HepG2 (cell line): ENCODE data around the gene QPCT. TPM values are rescaled to one million over a fixed set of nuclear protein-coding genes. Genes with fewer than 3 reads are reported as not detected.

Experiments used
- CBX5 ChIP-seq: sonication (generic); formaldehyde crosslinking; IDR thresholded peaks from 2 replicates; pipeline ENCODE4 v1.4.0; 2020; ENCODE audit warnings: missing genetic modification reagents, borderline replicate concordance
- DPF2 ChIP-seq: sonication (generic); formaldehyde crosslinking; IDR thresholded peaks from 2 replicates; pipeline ENCODE4 v1.4.0; 2020; ENCODE audit warnings: mild to moderate bottlenecking, low read depth, missing genetic modification reagents, borderline replicate concordance
- HMGA1 ChIP-seq: sonication (generic); formaldehyde crosslinking; conservative IDR thresholded peaks from 2 replicates; pipeline ENCODE4 v1.4.0; 2020; ENCODE audit warnings: missing genetic modification reagents
- IRF1 ChIP-seq: sonication (generic); formaldehyde crosslinking; IDR thresholded peaks from 2 replicates; pipeline ENCODE4 v1.4.0; 2020; ENCODE audit warnings: low read depth, mild to moderate bottlenecking, missing genetic modification reagents
- ISX ChIP-seq: sonication (generic); formaldehyde crosslinking; conservative IDR thresholded peaks from 2 replicates; pipeline ENCODE4 v1.5.0; 2020; ENCODE audit warnings: missing genetic modification reagents
- KDM2A ChIP-seq: sonication (generic); formaldehyde crosslinking; IDR thresholded peaks from 2 replicates; pipeline ENCODE4 v1.4.0; 2020; ENCODE audit warnings: low read depth, missing genetic modification reagents, borderline replicate concordance
- KLF13 ChIP-seq: sonication (generic); formaldehyde crosslinking; IDR thresholded peaks from 2 replicates; pipeline ENCODE4 v1.4.0; 2020; ENCODE audit warnings: mild to moderate bottlenecking, missing genetic modification reagents
- PHF21A ChIP-seq: sonication (generic); formaldehyde crosslinking; IDR thresholded peaks from 2 replicates; pipeline ENCODE4 v1.5.0; 2020; ENCODE audit warnings: mild to moderate bottlenecking, missing genetic modification reagents
- RORA ChIP-seq: sonication (generic); formaldehyde crosslinking; IDR thresholded peaks from 2 replicates; pipeline ENCODE4 v1.5.0; 2020; ENCODE audit warnings: mild to moderate bottlenecking, missing genetic modification reagents, moderate library complexity
- SAP130 ChIP-seq: IDR thresholded peaks from 2 replicates; pipeline ENCODE4 v1.6.1; 2016; ENCODE audit warnings: low read depth
- SP1 ChIP-seq, 2 experiments: fragments of 450-650 bp in 1 of 2; sonication (generic) in 1 of 2; formaldehyde crosslinking in 1 of 2; IDR thresholded peaks; 2 replicates each; pipeline versions ENCODE4 v1.4.0 to v1.6.1; 2016 to 2020; ENCODE audit warnings: missing genetic modification reagents in 1 of 2
- SPEN ChIP-seq: sonication (generic); formaldehyde crosslinking; IDR thresholded peaks from 2 replicates; pipeline ENCODE4 v1.5.1; 2020; ENCODE audit warnings: low read depth, mild to moderate bottlenecking, missing genetic modification reagents
- ZBTB37 ChIP-seq: sonication (generic); formaldehyde crosslinking; IDR thresholded peaks from 2 replicates; pipeline ENCODE4 v1.4.0; 2020; ENCODE audit warnings: mild to moderate bottlenecking, missing genetic modification reagents
- ZFY ChIP-seq: sonication (generic); formaldehyde crosslinking; IDR thresholded peaks from 2 replicates; pipeline ENCODE4 v1.4.0; 2020; ENCODE audit warnings: missing genetic modification reagents
- ZNF251 ChIP-seq: sonication (generic); formaldehyde crosslinking; IDR thresholded peaks from 2 replicates; pipeline ENCODE4 v1.9.0; 2021; ENCODE audit warnings: mild to moderate bottlenecking, missing genetic modification reagents
- ZNF780A ChIP-seq: sonication (generic); formaldehyde crosslinking; IDR thresholded peaks from 2 replicates; pipeline ENCODE4 v1.8.0; 2022; ENCODE audit warnings: mild to moderate bottlenecking, missing genetic modification reagents, moderate library complexity
- ZUFSP ChIP-seq: sonication (generic); formaldehyde crosslinking; IDR thresholded peaks from 2 replicates; pipeline ENCODE4 v1.9.0; 2021; ENCODE audit warnings: missing genetic modification reagents, mild to moderate bottlenecking, borderline replicate concordance
- polyA plus RNA-seq, 8 experiments: library from polyadenylated mRNA; depleted of rRNA in 3 of 8; stranded (reverse) in 7 of 8; unstranded in 1 of 8; fragments of >200 nt; fragmentation: Illumina TruSeq in 4 of 8; extraction: Trizol in 4 of 8; gene quantifications; 2 replicates each; pipeline versions ENCODE4 v1.2.1 to v1.2.3, GENCODE V29; 2011 to 2016; ENCODE audit warnings: low read depth in 4 of 8, missing spikeins in 1 of 8, mixed read lengths in 1 of 8; ENCODE audit not compliant: insufficient read depth in 1 of 8
- total RNA-seq, 5 experiments: library from RNA; depleted of rRNA; stranded (reverse); fragments of >200 nt; fragmentation: Illumina TruSeq; extraction: Trizol; gene quantifications; 2 replicates each; pipeline ENCODE4 v1.2.3, GENCODE V29; 2016; ENCODE audit warnings: low read depth in 1 of 5
- TF ChIP-seq, protein P1 (sequence below): fragments of 450-650 bp; IDR thresholded peaks from 2 replicates; pipeline ENCODE4 v1.6.1; 2017
- TF ChIP-seq, protein P2 (sequence below): IDR thresholded peaks from 2 replicates; pipeline ENCODE4 v1.6.1; 2016; ENCODE audit warnings: low read depth, missing genetic modification reagents, missing compliant biosample characterization

QPCT gene
- total and polyA plus RNA-seq, 2 of the 13 experiments (the other 11 are each of a cell fraction or from before 2014, with no cell fraction given) = 0.77 to 1.2 TPM

DNA sequence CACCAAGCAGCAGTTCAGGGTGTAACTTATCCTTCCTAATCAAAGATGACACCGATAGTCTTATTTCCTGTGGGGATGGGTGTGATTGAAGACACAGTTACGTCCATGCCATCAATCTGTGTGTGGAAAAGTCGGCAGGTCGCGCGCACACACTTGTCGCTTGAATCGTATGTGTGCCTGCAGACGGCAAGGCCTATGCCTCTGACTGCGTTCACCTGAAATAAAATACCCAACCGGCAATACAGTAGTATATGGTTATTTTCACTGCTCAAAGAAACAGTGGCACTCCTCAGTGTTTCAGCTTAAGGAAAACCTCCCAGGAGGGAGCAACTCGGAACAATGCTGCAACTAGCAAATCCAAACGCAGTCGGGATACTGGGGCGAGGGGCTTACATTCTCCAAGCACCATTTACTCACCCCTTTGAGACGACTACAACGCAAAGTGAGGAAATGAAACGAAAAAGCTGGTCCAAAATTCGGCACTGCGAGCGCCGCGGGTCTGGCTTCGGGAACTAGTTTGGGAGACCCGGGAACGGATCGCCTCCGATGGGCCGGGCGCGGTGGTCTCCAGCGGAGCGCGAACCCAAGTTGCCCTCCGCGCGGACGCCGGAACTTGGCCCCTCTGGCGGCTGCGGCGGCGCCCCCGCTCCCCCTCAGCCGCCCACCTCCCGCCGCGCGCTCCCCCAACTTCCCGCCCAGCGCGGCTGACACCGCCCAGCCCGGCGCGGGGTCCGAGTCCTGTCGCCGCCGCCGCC is 20.5 kb upstream of the QPCT start (continued):
- TF ChIP-seq ZBTB37 (CRISPR knock-in tag) = no peak
- TF ChIP-seq ISX = no peak
- TF ChIP-seq SP1 (IDR thresholded peaks at IDR 0.05) = no peak
- TF ChIP-seq SP1 (CRISPR knock-in tag; IDR thresholded peaks at IDR 0.05) = no peak
- peak; percentile 62 for TF ChIP-seq ZFY (CRISPR knock-in tag)
- TF ChIP-seq CBX5 = peak; percentile 67; the same call in 1 of the 2 replicates
- TF ChIP-seq SPEN = peak; percentile 17; the same call in 1 of the 2 replicates
- no peak for TF ChIP-seq DPF2 (CRISPR knock-in tag)
- TF ChIP-seq ZNF780A (CRISPR knock-in tag) = no peak
- TF ChIP-seq RORA (CRISPR knock-in tag) = no peak
- TF ChIP-seq PHF21A (CRISPR knock-in tag) = no peak
- no peak for TF ChIP-seq KLF13 (CRISPR knock-in tag)
- no peak for TF ChIP-seq ZUFSP (CRISPR knock-in tag)
- TF ChIP-seq SAP130 (CRISPR knock-in tag) = peak; percentile 51
- peak; percentile 47; the same call in 1 of the 2 replicates for TF ChIP-seq KDM2A (CRISPR knock-in tag)
- TF ChIP-seq, protein P1, sequence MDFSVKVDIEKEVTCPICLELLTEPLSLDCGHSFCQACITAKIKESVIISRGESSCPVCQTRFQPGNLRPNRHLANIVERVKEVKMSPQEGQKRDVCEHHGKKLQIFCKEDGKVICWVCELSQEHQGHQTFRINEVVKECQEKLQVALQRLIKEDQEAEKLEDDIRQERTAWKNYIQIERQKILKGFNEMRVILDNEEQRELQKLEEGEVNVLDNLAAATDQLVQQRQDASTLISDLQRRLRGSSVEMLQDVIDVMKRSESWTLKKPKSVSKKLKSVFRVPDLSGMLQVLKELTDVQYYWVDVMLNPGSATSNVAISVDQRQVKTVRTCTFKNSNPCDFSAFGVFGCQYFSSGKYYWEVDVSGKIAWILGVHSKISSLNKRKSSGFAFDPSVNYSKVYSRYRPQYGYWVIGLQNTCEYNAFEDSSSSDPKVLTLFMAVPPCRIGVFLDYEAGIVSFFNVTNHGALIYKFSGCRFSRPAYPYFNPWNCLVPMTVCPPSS = no peak
- TF ChIP-seq ZNF251 = no peak
- TF ChIP-seq, protein P2, sequence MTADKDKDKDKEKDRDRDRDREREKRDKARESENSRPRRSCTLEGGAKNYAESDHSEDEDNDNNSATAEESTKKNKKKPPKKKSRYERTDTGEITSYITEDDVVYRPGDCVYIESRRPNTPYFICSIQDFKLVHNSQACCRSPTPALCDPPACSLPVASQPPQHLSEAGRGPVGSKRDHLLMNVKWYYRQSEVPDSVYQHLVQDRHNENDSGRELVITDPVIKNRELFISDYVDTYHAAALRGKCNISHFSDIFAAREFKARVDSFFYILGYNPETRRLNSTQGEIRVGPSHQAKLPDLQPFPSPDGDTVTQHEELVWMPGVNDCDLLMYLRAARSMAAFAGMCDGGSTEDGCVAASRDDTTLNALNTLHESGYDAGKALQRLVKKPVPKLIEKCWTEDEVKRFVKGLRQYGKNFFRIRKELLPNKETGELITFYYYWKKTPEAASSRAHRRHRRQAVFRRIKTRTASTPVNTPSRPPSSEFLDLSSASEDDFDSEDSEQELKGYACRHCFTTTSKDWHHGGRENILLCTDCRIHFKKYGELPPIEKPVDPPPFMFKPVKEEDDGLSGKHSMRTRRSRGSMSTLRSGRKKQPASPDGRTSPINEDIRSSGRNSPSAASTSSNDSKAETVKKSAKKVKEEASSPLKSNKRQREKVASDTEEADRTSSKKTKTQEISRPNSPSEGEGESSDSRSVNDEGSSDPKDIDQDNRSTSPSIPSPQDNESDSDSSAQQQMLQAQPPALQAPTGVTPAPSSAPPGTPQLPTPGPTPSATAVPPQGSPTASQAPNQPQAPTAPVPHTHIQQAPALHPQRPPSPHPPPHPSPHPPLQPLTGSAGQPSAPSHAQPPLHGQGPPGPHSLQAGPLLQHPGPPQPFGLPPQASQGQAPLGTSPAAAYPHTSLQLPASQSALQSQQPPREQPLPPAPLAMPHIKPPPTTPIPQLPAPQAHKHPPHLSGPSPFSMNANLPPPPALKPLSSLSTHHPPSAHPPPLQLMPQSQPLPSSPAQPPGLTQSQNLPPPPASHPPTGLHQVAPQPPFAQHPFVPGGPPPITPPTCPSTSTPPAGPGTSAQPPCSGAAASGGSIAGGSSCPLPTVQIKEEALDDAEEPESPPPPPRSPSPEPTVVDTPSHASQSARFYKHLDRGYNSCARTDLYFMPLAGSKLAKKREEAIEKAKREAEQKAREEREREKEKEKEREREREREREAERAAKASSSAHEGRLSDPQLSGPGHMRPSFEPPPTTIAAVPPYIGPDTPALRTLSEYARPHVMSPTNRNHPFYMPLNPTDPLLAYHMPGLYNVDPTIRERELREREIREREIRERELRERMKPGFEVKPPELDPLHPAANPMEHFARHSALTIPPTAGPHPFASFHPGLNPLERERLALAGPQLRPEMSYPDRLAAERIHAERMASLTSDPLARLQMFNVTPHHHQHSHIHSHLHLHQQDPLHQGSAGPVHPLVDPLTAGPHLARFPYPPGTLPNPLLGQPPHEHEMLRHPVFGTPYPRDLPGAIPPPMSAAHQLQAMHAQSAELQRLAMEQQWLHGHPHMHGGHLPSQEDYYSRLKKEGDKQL = no peak
- no peak for TF ChIP-seq HMGA1
- TF ChIP-seq IRF1 = no peak
